Erythroblast (primary cell): Measurements from ENCODE around the gene CYP24A1.

Source experiments
- GATA1 ChIP-seq: IDR thresholded peaks from 2 replicates; pipeline ENCODE4 v1.6.1; 2011; ENCODE audit warnings: low read depth, mild to moderate bottlenecking, control low read depth, low read length, moderate library complexity
- POLR2A ChIP-seq: IDR thresholded peaks from 2 replicates; pipeline ENCODE4 v1.6.1; 2011; ENCODE audit warnings: mild to moderate bottlenecking, low read length

- TF ChIP-seq POLR2A (no peak), GATA1 (no peak)
Observed at GRCh38 chr20:54217762-54218161, 44.0 kb upstream of the CYP24A1 start.
